ENCODE data around the gene RAG1.

DNA sequence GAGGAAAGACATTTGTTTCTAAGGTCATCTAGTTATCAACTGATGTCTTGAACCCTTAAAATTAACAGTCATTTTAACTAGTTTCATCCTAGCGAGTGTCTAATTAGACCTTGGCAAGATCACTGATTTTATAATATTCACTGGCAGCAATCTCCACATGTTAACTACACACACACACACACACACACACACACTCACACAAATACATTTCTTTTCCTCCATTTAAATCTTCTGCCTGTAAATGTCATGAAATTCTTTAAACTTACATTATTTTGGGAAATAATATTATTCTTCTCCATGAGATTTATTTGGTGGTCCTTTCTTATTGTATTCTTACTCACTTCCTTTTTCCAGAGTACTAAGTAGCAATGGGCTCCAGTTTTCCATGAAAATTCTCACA lies 23.6 kb downstream of the RAG1 start:
- TF ChIP-seq, protein P1, sequence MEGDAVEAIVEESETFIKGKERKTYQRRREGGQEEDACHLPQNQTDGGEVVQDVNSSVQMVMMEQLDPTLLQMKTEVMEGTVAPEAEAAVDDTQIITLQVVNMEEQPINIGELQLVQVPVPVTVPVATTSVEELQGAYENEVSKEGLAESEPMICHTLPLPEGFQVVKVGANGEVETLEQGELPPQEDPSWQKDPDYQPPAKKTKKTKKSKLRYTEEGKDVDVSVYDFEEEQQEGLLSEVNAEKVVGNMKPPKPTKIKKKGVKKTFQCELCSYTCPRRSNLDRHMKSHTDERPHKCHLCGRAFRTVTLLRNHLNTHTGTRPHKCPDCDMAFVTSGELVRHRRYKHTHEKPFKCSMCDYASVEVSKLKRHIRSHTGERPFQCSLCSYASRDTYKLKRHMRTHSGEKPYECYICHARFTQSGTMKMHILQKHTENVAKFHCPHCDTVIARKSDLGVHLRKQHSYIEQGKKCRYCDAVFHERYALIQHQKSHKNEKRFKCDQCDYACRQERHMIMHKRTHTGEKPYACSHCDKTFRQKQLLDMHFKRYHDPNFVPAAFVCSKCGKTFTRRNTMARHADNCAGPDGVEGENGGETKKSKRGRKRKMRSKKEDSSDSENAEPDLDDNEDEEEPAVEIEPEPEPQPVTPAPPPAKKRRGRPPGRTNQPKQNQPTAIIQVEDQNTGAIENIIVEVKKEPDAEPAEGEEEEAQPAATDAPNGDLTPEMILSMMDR (IDR thresholded peaks at IDR 0.05 in 4 of 5, conservative IDR thresholded peaks at IDR 0.05 in 1 of 5), result no peak
- TF ChIP-seq POLR2A (IDR thresholded peaks at IDR 0.05), result no peak

All from gastrocnemius medialis (tissue), 4 donors.